Kidney (tissue), 14 donors: ENCODE data around the gene HK1. TPM values are rescaled to one million over a fixed set of nuclear protein-coding genes. Genes with fewer than 3 reads are reported as not detected.

Experiments used
- DNase-seq, 5 donors: peaks; one replicate each; pipeline ENCODE4 v3.0.0-alpha.2; 2013 to 2020
- FAIRE-seq: peaks from 2 replicates; lab custom pipeline; 2012; peaks lifted over from hg19 to GRCh38; lab: Jason Lieb, UNC
- H3K27ac ChIP-seq, 2 donors: one replicate each; pipeline ENCODE4 v1.7.0; 2013; ENCODE audit warnings: low read depth in 2 of 2, low read length in 2 of 2, inconsistent platforms in 1 of 2
- H3K27me3 ChIP-seq: one replicate; pipeline ENCODE4 v1.7.1; 2013; ENCODE audit warnings: low read length, inconsistent platforms; ENCODE audit not compliant: control insufficient read depth, insufficient read depth
- H3K36me3 ChIP-seq, 3 donors: one replicate each; pipeline versions ENCODE4 v1.7.0 to v1.7.1; 2013; ENCODE audit warnings: low read length in 3 of 3, control low read depth in 1 of 3, inconsistent platforms in 1 of 3; ENCODE audit not compliant: insufficient read depth in 3 of 3, control insufficient read depth in 2 of 3
- H3K4me1 ChIP-seq, 3 donors: one replicate each; pipeline versions ENCODE4 v1.7.0 to v1.7.1; 2013; ENCODE audit warnings: low read length in 3 of 3, inconsistent platforms in 1 of 3, low read depth in 1 of 3; ENCODE audit not compliant: control insufficient read depth in 2 of 3, insufficient read depth in 2 of 3
- H3K4me3 ChIP-seq, 3 donors: one replicate each; pipeline versions ENCODE4 v1.7.0 to v1.8.1; 2013; ENCODE audit warnings: low read length in 3 of 3, control low read depth in 1 of 3, inconsistent platforms in 1 of 3
- H3K9ac ChIP-seq, 3 donors: one replicate each; pipeline versions ENCODE4 v1.7.0 to v1.7.1; 2013; ENCODE audit warnings: low read length in 3 of 3, control low read depth in 1 of 3, inconsistent platforms in 1 of 3
- H3K9me3 ChIP-seq, 3 donors: one replicate each; pipeline versions ENCODE4 v1.7.0 to v1.7.1; 2013; ENCODE audit warnings: low read length in 3 of 3, control low read depth in 1 of 3, inconsistent platforms in 1 of 3; ENCODE audit not compliant: control insufficient read depth in 2 of 3, insufficient read depth in 1 of 3
- CTCF ChIP-seq: IDR thresholded peaks from 3 replicates; pipeline ENCODE4 v1.5.1; 2012; ENCODE audit warnings: mild to moderate bottlenecking, moderate library complexity, borderline replicate concordance; ENCODE audit not compliant: insufficient read depth; ENCODE audit errors: extremely low read depth
- intact Hi-C: fragments of 100-400 bp; cut with DNase I; formaldehyde crosslinking; loops from one replicate; pipeline ENCODE4 v1.11.1; 2022
- polyA plus RNA-seq: library from polyadenylated mRNA; stranded (reverse); fragments of 350-450 nt; fragmentation: Illumina TruSeq; extraction: RNeasy Lipid Tissue Mini Kit (QIAGEN cat#74804); gene quantifications from one replicate; pipeline ENCODE4 v1.2.3, GENCODE V29; 2014; ENCODE audit warnings: low read depth, low replicate concordance; ENCODE audit not compliant: insufficient read depth
- total RNA-seq: library from RNA; stranded (reverse); fragmentation: NEBNext Ultra II Directional; extraction: Animal tissue kit (Norgen Biotek cat#: 25700); gene quantifications from one replicate; pipeline ENCODE4 v1.2.1, GENCODE V29; 2021
- donor health status: control.
- donor health status: control.
- donor health status: control.
- donor health status: control.
- donor health status: control.
- donor health status: DM: yes; HTN: yes; CAD: no.
- donor health status: Normal renal cell carcinoma (clear cell type).

The HK1 gene
- total and polyA plus RNA-seq, 2 donors from 2014 or later, result 35.9 to 84.9 TPM

GRCh38 chr10:69237528-69238159 lies 40.7 kb upstream of the HK1 start:
- intact Hi-C loops, result loop anchor here (5.0 kb wide), 1 partner anchor 155 kb away; no protein-coding TSS in a partner anchor
- TF ChIP-seq CTCF, result peak; percentile 97
- no peak overlapping the region for H3K27ac ChIP-seq
- H3K27me3 ChIP-seq, result no peaks in the 10 kb centered on the region
- FAIRE-seq, result no peak
- peaks cover 0 to 2% (median 0%) of the 10 kb centered on the region in 3 donors for H3K36me3 ChIP-seq
- H3K9me3 ChIP-seq, result no peaks in the 10 kb centered on the region
- H3K9ac ChIP-seq, result no peak overlapping the region
- H3K4me1 ChIP-seq, result peaks cover 0 to 3% (median 0%) of the 10 kb centered on the region in 3 donors
- H3K4me3 ChIP-seq, result no peak overlapping the region
- peak; percentile 89 to 91 (median 91) for DNase-seq

GRCh38 chr10:69239136-69239535 lies 39.2 kb upstream of the HK1 start:
- no peak overlapping the region for H3K4me3 ChIP-seq
- H3K9me3 ChIP-seq, result no peaks in the 10 kb centered on the region

GRCh38 chr10:69239816-69240434 lies 38.4 kb upstream of the HK1 start:
- peaks cover 0 to 3% (median 0%) of the 10 kb centered on the region in 3 donors for H3K4me1 ChIP-seq
- DNase-seq (no peak), FAIRE-seq (no peak)
- TF ChIP-seq CTCF, result no peak
- H3K9me3 ChIP-seq, result no peaks in the 10 kb centered on the region
- H3K27ac ChIP-seq, result no peak overlapping the region
- H3K27me3 ChIP-seq, result no peaks in the 10 kb centered on the region
- H3K36me3 ChIP-seq, result peaks cover 0 to 5% (median 5%) of the 10 kb centered on the region in 3 donors
- intact Hi-C loops, result loop anchor here (5.0 kb wide), 1 partner anchor 152 kb away; no protein-coding TSS in a partner anchor
- no peak overlapping the region for H3K9ac ChIP-seq
- no peak overlapping the region for H3K4me3 ChIP-seq

More at GRCh38 chr10:69239136-69239535, 39.2 kb upstream of the HK1 start:
- intact Hi-C loops, result loop anchor here (5.0 kb wide), 1 partner anchor 153 kb away; no protein-coding TSS in a partner anchor
- no peak for TF ChIP-seq CTCF
- Histone ChIP-seq H3K36me3 (peaks cover 0 to 5% (median 4%) of the 10 kb centered on the region in 3 donors), H3K9ac (no peak overlapping the region), H3K27ac (no peak overlapping the region), H3K4me1 (peaks cover 0 to 3% (median 0%) of the 10 kb centered on the region in 3 donors), H3K27me3 (no peaks in the 10 kb centered on the region)
- DNase-seq (no peak), FAIRE-seq (no peak)
